ENCODE results near the gene HNRNPA3.

The HNRNPA3 gene

DNA sequence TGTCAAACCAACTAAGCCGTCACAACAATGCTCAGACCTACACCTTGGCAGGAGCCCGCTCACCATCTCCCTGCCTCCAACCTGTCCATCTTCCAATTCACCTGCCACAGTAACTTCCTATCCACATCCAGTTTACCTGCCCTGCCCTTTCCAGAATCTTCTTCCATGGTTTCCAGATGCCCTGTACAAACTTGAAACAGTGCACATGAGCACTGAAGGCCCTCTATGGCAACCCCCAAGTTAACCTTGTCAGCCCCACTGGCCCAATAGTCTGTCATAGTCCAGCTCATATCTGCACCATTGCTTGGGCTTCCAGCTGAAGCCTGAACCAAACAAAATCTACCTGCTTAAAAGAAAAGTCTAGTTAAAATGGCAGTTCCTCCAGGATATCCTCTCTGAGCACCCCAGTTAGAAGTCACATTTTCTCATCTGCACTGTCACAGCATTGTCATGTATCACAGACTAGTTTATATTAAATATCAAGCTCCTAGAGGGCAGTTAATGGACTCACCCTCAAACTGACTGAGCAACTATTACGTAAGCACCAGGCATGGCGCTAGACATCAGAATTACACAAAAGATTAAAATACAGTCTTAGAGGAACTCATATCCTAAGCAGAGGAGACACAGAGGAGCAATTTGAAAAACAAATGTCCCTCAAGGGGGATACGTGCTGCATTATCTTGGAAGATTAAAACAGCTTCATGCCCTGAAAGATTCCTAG is 40.4 kb downstream of the HNRNPA3 start:
- peak overlapping the region; percentile 67 for H3K27ac ChIP-seq
- H3K4me3 ChIP-seq, result no peak overlapping the region
- no peak overlapping the region for H3K9ac ChIP-seq (ENCODE audit: insufficient read length)
- 0 out of 2 replicates have a peak, but pooled peaks cover 5% of the 10 kb centered on the region for H3K9me3 ChIP-seq (ENCODE audit: low read depth, low read length)
- TF ChIP-seq EZH2 (IDR thresholded peaks at IDR 0.05) (no peak), FOXP2 (optimal IDR thresholded peaks at IDR 0.05; ENCODE audit: control extremely low read depth, extremely low read length, insufficient read depth) (no peak), POLR2AphosphoS5 (IDR thresholded peaks at IDR 0.05; ENCODE audit: borderline replicate concordance, low read depth, low read length) (no peak)
- peaks cover 50% of the 10 kb centered on the region for H3K36me3 ChIP-seq (ENCODE audit: insufficient read depth, low read length)
- DNase-seq (ENCODE audit: low read depth, low spot score), result no peak

DNA sequence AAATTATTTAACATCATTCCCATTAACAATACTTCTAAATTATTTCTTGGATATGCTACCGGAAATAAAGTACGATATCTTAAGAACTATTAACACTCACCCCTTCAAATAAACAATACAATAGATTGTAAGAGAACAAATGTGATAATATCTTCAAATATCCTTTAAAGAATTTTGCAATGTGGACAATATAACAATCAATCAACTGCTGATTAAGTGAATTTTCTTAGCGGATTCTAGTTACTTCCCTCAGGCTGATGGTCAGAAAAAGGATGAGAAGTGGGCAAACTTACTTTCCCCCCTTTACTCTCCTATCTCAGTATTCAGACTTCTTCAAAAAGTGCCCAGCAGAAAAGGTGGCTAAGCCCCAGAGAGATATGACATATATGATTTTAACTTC is 41.1 kb downstream of the HNRNPA3 start:
- Histone ChIP-seq H3K36me3 (ENCODE audit: insufficient read depth, low read length) (peaks cover 55% of the 10 kb centered on the region), H3K9me3 (ENCODE audit: low read depth, low read length) (0 out of 2 replicates have a peak, but pooled peaks cover 8% of the 10 kb centered on the region), H3K27ac (0 out of 2 replicates have a peak overlapping the region, but pooled peaks have one; percentile 6), H3K9ac (ENCODE audit: insufficient read length) (no peak overlapping the region), H3K4me3 (no peak overlapping the region)
- no peak for DNase-seq (ENCODE audit: low read depth, low spot score)
- TF ChIP-seq POLR2AphosphoS5 (IDR thresholded peaks at IDR 0.05; ENCODE audit: borderline replicate concordance, low read depth, low read length) (no peak), EZH2 (IDR thresholded peaks at IDR 0.05) (no peak), FOXP2 (optimal IDR thresholded peaks at IDR 0.05; ENCODE audit: control extremely low read depth, extremely low read length, insufficient read depth) (no peak)

GRCh38 chr2:177254433-177255226 is 42.0 kb downstream of the HNRNPA3 start:
- Histone ChIP-seq H3K27ac (peak overlapping the region; percentile 6; the same call in 1 of the 2 replicates), H3K36me3 (ENCODE audit: insufficient read depth, low read length) (peaks cover 62% of the 10 kb centered on the region), H3K9ac (ENCODE audit: insufficient read length) (no peak overlapping the region), H3K4me3 (no peak overlapping the region), H3K9me3 (ENCODE audit: low read depth, low read length) (peaks cover 8% of the 10 kb centered on the region; the same call in 1 of the 2 replicates)
- TF ChIP-seq FOXP2 (optimal IDR thresholded peaks at IDR 0.05; ENCODE audit: control extremely low read depth, extremely low read length, insufficient read depth), result no peak
- TF ChIP-seq EZH2 (IDR thresholded peaks at IDR 0.05), result no peak
- no peak for TF ChIP-seq POLR2AphosphoS5 (IDR thresholded peaks at IDR 0.05; ENCODE audit: borderline replicate concordance, low read depth, low read length)
- no peak for DNase-seq (ENCODE audit: low read depth, low spot score)

DNA sequence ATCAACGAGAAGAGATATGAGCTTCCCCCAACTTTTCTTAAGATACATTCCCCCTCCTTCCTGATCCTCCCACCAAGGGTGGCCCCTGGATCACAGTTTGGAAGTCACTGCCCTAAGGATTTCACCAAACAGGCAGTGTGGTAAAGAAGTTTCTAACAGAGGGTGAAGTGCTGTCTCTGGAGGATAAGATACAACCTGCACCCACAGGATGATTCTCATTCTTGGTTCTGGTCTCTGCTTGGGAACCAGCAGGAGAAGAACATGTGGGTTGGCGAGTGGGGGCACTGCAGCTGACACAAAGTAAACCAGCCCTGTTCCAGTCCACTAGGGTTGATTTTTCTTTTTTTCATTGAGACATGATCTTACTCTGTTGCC is 42.6 kb downstream of the HNRNPA3 start:
- peaks cover 68% of the 10 kb centered on the region for H3K36me3 ChIP-seq (ENCODE audit: insufficient read depth, low read length)
- peak overlapping the region; percentile 1; the same call in 1 of the 2 replicates for H3K27ac ChIP-seq
- no peak for DNase-seq (ENCODE audit: low read depth, low spot score)
- peaks cover 8% of the 10 kb centered on the region; the same call in 1 of the 2 replicates for H3K9me3 ChIP-seq (ENCODE audit: low read depth, low read length)
- no peak for TF ChIP-seq EZH2 (IDR thresholded peaks at IDR 0.05)
- no peak for TF ChIP-seq FOXP2 (optimal IDR thresholded peaks at IDR 0.05; ENCODE audit: control extremely low read depth, extremely low read length, insufficient read depth)
- no peak for TF ChIP-seq POLR2AphosphoS5 (IDR thresholded peaks at IDR 0.05; ENCODE audit: borderline replicate concordance, low read depth, low read length)
- H3K9ac ChIP-seq (ENCODE audit: insufficient read length), result no peak overlapping the region
- H3K4me3 ChIP-seq, result no peak overlapping the region

GRCh38 chr2:177256026-177256425 is 43.4 kb downstream of the HNRNPA3 start:
- H3K9me3 ChIP-seq (ENCODE audit: low read depth, low read length), result peaks cover 8% of the 10 kb centered on the region; the same call in 1 of the 2 replicates
- no peak overlapping the region for H3K27ac ChIP-seq
- no peak for TF ChIP-seq EZH2 (IDR thresholded peaks at IDR 0.05)
- no peak for TF ChIP-seq FOXP2 (optimal IDR thresholded peaks at IDR 0.05; ENCODE audit: control extremely low read depth, extremely low read length, insufficient read depth)
- TF ChIP-seq POLR2AphosphoS5 (IDR thresholded peaks at IDR 0.05; ENCODE audit: borderline replicate concordance, low read depth, low read length), result no peak
- peaks cover 68% of the 10 kb centered on the region for H3K36me3 ChIP-seq (ENCODE audit: insufficient read depth, low read length)
- no peak overlapping the region for H3K9ac ChIP-seq (ENCODE audit: insufficient read length)
- no peak overlapping the region for H3K4me3 ChIP-seq
- DNase-seq (ENCODE audit: low read depth, low spot score), result no peak

- H3K9me3 ChIP-seq (ENCODE audit: low read depth, low read length), result peaks cover 8% of the 10 kb centered on the region; the same call in 1 of the 2 replicates
- no peak for DNase-seq (ENCODE audit: low read depth, low spot score)
- H3K9ac ChIP-seq (ENCODE audit: insufficient read length), result no peak overlapping the region
- no peak overlapping the region for H3K27ac ChIP-seq
- peaks cover 72% of the 10 kb centered on the region for H3K36me3 ChIP-seq (ENCODE audit: insufficient read depth, low read length)
- no peak for TF ChIP-seq POLR2AphosphoS5 (IDR thresholded peaks at IDR 0.05; ENCODE audit: borderline replicate concordance, low read depth, low read length)
- no peak for TF ChIP-seq FOXP2 (optimal IDR thresholded peaks at IDR 0.05; ENCODE audit: control extremely low read depth, extremely low read length, insufficient read depth)
- TF ChIP-seq EZH2 (IDR thresholded peaks at IDR 0.05), result no peak
- H3K4me3 ChIP-seq, result no peak overlapping the region
Measured at GRCh38 chr2:177256695-177257094, 44.1 kb downstream of the HNRNPA3 start.

- no peak overlapping the region for H3K27ac ChIP-seq
- H3K9ac ChIP-seq (ENCODE audit: insufficient read length), result no peak overlapping the region
- H3K36me3 ChIP-seq (ENCODE audit: insufficient read depth, low read length), result peaks cover 66% of the 10 kb centered on the region
- H3K4me3 ChIP-seq, result no peak overlapping the region
- no peak for TF ChIP-seq FOXP2 (optimal IDR thresholded peaks at IDR 0.05; ENCODE audit: control extremely low read depth, extremely low read length, insufficient read depth)
- TF ChIP-seq POLR2AphosphoS5 (IDR thresholded peaks at IDR 0.05; ENCODE audit: borderline replicate concordance, low read depth, low read length), result no peak
- TF ChIP-seq EZH2 (IDR thresholded peaks at IDR 0.05), result no peak
- DNase-seq (ENCODE audit: low read depth, low spot score), result no peak
- peaks cover 8% of the 10 kb centered on the region; the same call in 1 of the 2 replicates for H3K9me3 ChIP-seq (ENCODE audit: low read depth, low read length)
Measured at GRCh38 chr2:177257471-177257870, 44.9 kb downstream of the HNRNPA3 start.

DNA sequence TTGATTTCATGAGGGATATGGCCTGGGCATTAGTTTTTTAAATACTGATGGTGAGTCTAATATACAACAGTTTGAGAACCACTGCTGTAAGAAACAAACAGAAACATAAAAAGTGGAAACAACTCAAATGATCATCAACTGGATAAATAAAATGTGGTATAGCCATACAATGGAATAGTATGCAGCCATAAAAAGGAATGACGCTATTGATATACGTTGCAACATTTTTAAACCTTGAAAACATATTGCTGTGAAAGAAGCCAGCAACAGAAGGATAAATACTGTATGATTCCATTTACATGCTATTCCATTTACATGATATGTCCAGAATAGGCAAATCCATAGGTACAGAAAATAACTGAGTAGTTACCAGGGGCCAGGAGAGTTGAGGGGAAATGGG is 45.5 kb downstream of the HNRNPA3 start:
- Histone ChIP-seq H3K36me3 (ENCODE audit: insufficient read depth, low read length) (peaks cover 61% of the 10 kb centered on the region), H3K9me3 (ENCODE audit: low read depth, low read length) (peaks cover 8% of the 10 kb centered on the region; the same call in 1 of the 2 replicates), H3K9ac (ENCODE audit: insufficient read length) (no peak overlapping the region), H3K27ac (no peak overlapping the region), H3K4me3 (no peak overlapping the region)
- no peak for DNase-seq (ENCODE audit: low read depth, low spot score)
- TF ChIP-seq POLR2AphosphoS5 (IDR thresholded peaks at IDR 0.05; ENCODE audit: borderline replicate concordance, low read depth, low read length) (no peak), EZH2 (IDR thresholded peaks at IDR 0.05) (no peak), FOXP2 (optimal IDR thresholded peaks at IDR 0.05; ENCODE audit: control extremely low read depth, extremely low read length, insufficient read depth) (no peak)
